ENCODE results near the gene BSN. TPM values are rescaled to one million over a fixed set of nuclear protein-coding genes. Genes with fewer than 3 reads are reported as not detected.

The BSN gene
- total RNA-seq, 1 donor from 2014 or later: 0.67 TPM

DNA sequence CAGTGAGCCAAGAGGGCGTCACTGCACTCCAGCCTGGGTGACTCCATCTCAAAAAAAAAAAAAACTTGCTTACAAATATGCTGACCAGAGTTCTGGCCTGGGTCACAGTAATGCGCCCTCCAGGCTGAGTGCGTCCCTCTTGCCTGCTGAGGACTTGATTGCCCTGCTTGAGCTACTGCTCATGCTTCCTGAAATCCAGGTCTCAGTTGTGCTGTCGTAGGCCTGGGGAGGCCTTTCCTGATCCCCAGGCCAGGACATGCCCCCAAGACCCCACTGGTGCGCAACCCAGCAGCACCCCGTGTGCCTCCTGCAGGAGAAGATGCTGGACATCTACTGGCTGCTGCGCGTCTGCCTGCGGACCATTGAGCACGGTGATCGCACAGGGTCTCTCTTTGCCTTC, 157.9 kb downstream of the BSN start:
- Mint-ChIP-seq H3K4me1 (no peaks in the 10 kb centered on the region), H3K27ac (no peak overlapping the region), H3K9me3 (no peaks in the 10 kb centered on the region), H3K4me3 (no peak overlapping the region), H3K36me3 (peaks cover 5% of the 10 kb centered on the region), H3K27me3 (ENCODE audit: low read depth) (no peaks in the 10 kb centered on the region)
- TF ChIP-seq, protein P1, sequence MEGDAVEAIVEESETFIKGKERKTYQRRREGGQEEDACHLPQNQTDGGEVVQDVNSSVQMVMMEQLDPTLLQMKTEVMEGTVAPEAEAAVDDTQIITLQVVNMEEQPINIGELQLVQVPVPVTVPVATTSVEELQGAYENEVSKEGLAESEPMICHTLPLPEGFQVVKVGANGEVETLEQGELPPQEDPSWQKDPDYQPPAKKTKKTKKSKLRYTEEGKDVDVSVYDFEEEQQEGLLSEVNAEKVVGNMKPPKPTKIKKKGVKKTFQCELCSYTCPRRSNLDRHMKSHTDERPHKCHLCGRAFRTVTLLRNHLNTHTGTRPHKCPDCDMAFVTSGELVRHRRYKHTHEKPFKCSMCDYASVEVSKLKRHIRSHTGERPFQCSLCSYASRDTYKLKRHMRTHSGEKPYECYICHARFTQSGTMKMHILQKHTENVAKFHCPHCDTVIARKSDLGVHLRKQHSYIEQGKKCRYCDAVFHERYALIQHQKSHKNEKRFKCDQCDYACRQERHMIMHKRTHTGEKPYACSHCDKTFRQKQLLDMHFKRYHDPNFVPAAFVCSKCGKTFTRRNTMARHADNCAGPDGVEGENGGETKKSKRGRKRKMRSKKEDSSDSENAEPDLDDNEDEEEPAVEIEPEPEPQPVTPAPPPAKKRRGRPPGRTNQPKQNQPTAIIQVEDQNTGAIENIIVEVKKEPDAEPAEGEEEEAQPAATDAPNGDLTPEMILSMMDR (IDR thresholded peaks at IDR 0.05; ENCODE audit: unreplicated experiment): no peak
- no peak for DNase-seq (ENCODE audit: low spot score in 2 of 2, unreplicated experiment in 2 of 2)

DNA sequence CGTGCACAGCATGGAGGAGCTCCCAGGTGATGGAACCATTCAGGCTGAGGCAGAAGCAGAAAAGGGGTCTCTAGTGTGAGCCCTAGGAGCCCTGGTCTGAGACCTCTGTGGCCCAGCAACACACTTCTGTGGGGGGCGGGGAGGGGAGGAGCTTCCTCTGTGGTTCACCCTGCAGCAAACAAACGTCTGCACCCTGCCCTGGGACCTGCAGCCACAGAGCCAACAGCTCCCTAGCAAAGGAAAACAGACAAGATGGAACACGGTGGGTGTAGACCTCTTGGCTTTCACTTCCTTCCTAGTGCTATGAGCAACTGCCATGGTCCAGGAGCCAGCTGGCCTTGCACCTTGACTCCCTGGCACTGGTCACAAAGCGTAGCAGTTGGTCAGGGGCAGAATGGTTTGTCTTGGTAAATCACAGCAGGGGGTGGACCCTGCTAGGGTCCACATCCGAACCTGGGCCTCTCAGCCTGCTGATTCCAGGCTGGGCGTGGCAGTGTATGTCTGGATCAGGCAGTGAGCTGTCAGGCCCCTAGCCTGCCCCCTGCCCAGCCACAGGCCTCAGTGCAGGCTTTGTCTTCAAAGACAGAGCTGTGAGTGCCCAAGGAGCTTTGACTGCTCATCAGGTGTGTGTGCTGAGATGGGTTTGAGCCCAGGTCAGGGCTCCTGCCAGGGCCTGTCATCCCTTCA, 158.5 kb downstream of the BSN start:
- Mint-ChIP-seq H3K4me3 (no peak overlapping the region), H3K27ac (no peak overlapping the region), H3K4me1 (no peaks in the 10 kb centered on the region), H3K9me3 (no peaks in the 10 kb centered on the region), H3K36me3 (peaks cover 4% of the 10 kb centered on the region), H3K27me3 (ENCODE audit: low read depth) (no peaks in the 10 kb centered on the region)
- TF ChIP-seq, protein P1 (IDR thresholded peaks at IDR 0.05; ENCODE audit: unreplicated experiment): no peak
- DNase-seq (ENCODE audit: low spot score in 2 of 2, unreplicated experiment in 2 of 2): no peak

DNA sequence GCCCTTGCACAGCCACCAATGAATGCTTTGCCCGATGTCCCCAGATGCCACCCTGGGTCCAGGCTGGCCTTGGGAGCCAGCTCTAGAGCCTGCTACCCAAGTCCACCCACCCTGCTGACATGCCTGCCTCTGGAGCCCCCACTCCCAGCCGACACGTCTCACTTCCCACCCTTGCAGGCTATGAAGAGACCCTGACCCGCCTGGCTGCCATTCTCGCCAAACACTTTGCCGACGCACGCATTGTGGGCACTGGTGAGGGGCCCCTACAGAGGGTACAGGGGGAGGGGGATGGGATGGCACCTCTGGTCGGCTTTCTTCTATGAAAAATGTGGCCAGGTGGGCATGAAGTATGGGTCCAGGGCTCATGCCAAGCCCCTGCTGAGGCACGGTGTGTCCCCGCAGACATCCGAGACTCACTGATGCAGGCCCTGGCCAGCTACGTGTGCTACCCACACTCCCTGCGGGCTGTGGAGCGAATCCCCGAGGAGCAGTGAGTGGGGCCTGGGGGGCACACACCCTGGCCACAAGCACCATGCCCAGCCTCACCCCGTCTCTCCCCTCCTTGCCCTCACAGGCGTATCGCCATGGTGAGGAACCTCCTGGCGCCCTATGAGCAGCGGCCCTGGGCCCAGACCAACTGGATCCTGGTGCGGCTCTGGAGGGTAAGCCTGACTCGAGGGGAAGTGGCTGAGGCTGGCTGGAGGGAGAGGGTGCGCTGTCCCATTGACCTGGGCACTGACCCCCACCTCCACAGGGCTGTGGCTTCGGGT, 159.2 kb downstream of the BSN start:
- TF ChIP-seq, protein P1 (IDR thresholded peaks at IDR 0.05; ENCODE audit: unreplicated experiment): no peak
- no peak overlapping the region for H3K4me3 Mint-ChIP-seq
- H3K9me3 Mint-ChIP-seq: no peaks in the 10 kb centered on the region
- H3K4me1 Mint-ChIP-seq: peaks cover 1% of the 10 kb centered on the region
- H3K36me3 Mint-ChIP-seq: peaks cover under 1% of the 10 kb centered on the region
- no peaks in the 10 kb centered on the region for H3K27me3 Mint-ChIP-seq (ENCODE audit: low read depth)
- no peak overlapping the region for H3K27ac Mint-ChIP-seq
- DNase-seq (ENCODE audit: low spot score in 2 of 2, unreplicated experiment in 2 of 2): no peak

DNA sequence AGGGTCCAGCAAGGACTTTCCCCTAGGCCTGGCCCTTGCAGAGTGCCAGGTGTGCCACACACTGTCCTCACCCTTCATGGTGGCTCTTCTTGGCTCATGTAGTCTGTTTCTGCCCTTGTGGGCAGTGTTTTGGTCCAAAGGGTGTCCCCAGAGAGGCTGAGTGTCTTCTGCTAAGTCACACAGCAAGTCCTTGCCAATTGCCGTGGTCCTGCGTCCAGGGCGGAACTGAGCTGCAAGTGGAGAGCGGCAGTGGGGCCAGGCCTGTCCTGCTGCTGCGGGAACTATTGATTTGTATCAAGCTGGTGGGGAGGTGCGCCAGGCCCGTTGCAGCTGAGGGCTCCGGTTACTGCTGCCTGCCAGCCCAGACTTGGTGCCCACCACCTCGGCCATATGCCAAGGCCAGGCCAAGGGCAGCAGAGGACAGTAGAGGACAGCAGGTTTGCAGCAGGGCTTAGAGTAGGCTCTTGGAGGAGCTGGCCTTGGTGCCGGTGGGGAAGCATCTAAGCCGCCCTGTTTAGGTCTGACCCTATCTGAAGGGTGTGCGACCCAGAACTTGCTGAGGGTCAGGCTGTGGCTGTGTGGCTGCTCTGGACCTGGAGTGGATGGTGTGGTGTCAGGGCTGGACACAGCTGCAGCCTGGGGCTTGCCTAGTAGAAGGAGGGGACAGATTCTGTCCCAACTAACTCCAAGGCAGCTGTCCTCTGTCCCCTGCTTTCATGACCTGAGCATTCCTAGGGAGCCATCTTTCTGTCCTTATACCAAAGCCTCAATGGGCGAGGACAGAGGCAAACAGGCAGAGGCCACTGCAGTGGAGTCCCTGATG, 160.7 kb downstream of the BSN start:
- Mint-ChIP-seq H3K27me3 (ENCODE audit: low read depth) (peaks cover 2% of the 10 kb centered on the region), H3K9me3 (no peaks in the 10 kb centered on the region), H3K27ac (no peak overlapping the region), H3K4me1 (peaks cover 12% of the 10 kb centered on the region), H3K4me3 (no peak overlapping the region), H3K36me3 (no peaks in the 10 kb centered on the region)
- TF ChIP-seq, protein P1 (IDR thresholded peaks at IDR 0.05; ENCODE audit: unreplicated experiment): no peak
- DNase-seq (ENCODE audit: low spot score in 2 of 2, unreplicated experiment in 2 of 2): no peak

DNA sequence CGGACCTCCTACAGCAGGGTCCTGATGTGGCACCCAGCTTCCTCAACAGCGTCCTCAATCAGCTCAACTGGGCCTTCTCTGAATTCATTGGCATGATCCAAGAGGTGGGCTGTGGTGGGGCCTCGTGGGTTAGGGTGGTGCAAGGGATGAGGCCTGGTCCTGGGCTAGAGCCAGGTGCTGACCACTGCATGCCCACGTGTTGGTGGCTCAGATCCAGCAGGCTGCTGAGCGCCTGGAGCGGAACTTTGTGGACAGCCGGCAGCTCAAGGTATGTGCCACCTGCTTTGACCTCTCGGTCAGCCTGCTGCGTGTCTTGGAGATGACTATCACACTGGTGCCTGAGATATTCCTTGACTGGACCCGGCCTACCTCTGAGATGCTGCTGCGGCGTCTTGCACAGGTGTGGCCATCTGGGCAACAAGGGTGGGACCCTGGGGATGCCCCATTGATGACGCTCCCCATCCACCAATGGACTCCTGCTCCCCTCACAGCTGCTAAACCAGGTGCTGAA, 161.4 kb downstream of the BSN start:
- Mint-ChIP-seq H3K9me3 (no peaks in the 10 kb centered on the region), H3K27me3 (ENCODE audit: low read depth) (peaks cover 2% of the 10 kb centered on the region), H3K4me3 (no peak overlapping the region), H3K36me3 (no peaks in the 10 kb centered on the region), H3K27ac (no peak overlapping the region), H3K4me1 (peaks cover 13% of the 10 kb centered on the region)
- TF ChIP-seq, protein P1 (IDR thresholded peaks at IDR 0.05; ENCODE audit: unreplicated experiment): no peak
- no peak for DNase-seq (ENCODE audit: low spot score in 2 of 2, unreplicated experiment in 2 of 2)
